ENCODE measurements around the gene DEK. TPM values are rescaled to one million over a fixed set of nuclear protein-coding genes. Genes with fewer than 3 reads are reported as not detected.
A peak's percentile ranks its signal among the peaks of the same experiment; 100 is the strongest.

The DEK gene
- total and polyA plus RNA-seq, 2 donors: 71.6 to 204 TPM

DNA sequence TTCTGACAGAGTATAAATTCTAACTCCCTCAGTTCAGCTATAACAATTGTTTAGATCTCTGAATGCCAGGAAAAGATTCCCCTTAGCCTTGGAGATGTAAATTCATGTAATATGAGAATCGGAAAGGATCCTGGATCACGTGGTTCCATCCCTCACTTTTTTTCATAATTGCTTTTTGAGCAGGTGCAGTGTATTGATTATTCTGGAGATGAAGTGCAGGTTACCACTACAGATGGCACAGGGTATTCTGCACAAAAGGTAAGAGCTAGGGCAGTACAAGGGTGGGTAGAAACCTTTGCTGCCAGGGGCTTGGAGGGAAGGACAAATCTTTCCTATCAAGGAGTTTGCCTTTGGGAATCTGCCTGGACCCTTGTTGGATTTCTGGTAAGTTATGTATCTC is 56.4 kb downstream of the DEK start:
- Histone ChIP-seq H3K9me3 (ENCODE audit: control insufficient read depth in 2 of 2, insufficient read depth in 1 of 2, low read length in 1 of 2) (no peaks in the 10 kb centered on the region), H3K4me3 (ENCODE audit: low read length in 2 of 2) (no peak overlapping the region), H3K4me1 (ENCODE audit: control insufficient read depth in 2 of 2, insufficient read depth in 2 of 2, low read length in 2 of 2) (no peaks in the 10 kb centered on the region), H3K27me3 (ENCODE audit: control insufficient read depth in 2 of 2, insufficient read depth in 1 of 2, low read length in 1 of 2) (no peaks in the 10 kb centered on the region), H3K36me3 (ENCODE audit: control insufficient read depth in 2 of 2, insufficient read depth in 2 of 2, low read length in 1 of 2) (peaks cover 17 to 22% of the 10 kb centered on the region in 2 donors), H3K27ac (ENCODE audit: low read depth in 1 of 2, low read length in 1 of 2) (no peak overlapping the region)
- 71% methylated on average over 2 of the region's 2 CpGs for WGBS
- no peak for DNase-seq (ENCODE audit: low read depth in 6 of 9, low spot score in 9 of 9)

DNA sequence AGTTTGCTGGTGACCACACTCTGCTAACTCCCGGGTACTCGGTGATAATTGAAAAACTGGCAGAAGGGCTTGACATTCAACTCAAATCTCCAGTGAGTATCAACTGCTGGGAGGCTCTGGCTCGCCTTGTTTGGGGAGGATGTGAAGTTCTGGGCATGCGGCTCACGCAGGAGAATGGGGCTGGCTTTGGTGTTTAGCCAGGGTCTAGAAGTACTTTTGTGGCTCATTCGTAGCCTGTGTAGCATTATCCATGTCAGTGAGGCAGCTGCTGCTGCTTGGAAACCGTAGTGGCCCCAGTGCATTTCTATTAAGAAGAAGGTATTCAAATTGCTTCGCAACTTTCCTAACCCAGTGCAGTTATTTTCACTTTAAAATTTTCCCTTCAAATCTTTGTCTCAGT is 56.9 kb downstream of the DEK start:
- Histone ChIP-seq H3K4me3 (ENCODE audit: low read length in 2 of 2) (no peak overlapping the region), H3K36me3 (ENCODE audit: control insufficient read depth in 2 of 2, insufficient read depth in 2 of 2, low read length in 1 of 2) (peaks cover 18 to 27% of the 10 kb centered on the region in 2 donors), H3K27me3 (ENCODE audit: control insufficient read depth in 2 of 2, insufficient read depth in 1 of 2, low read length in 1 of 2) (no peaks in the 10 kb centered on the region), H3K9me3 (ENCODE audit: control insufficient read depth in 2 of 2, insufficient read depth in 1 of 2, low read length in 1 of 2) (no peaks in the 10 kb centered on the region), H3K27ac (ENCODE audit: low read depth in 1 of 2, low read length in 1 of 2) (no peak overlapping the region), H3K4me1 (ENCODE audit: control insufficient read depth in 2 of 2, insufficient read depth in 2 of 2, low read length in 2 of 2) (no peaks in the 10 kb centered on the region)
- DNase-seq (ENCODE audit: low read depth in 6 of 9, low spot score in 9 of 9): no peak
- WGBS: over 99% methylated on average over 8 of the region's 8 CpGs

DNA sequence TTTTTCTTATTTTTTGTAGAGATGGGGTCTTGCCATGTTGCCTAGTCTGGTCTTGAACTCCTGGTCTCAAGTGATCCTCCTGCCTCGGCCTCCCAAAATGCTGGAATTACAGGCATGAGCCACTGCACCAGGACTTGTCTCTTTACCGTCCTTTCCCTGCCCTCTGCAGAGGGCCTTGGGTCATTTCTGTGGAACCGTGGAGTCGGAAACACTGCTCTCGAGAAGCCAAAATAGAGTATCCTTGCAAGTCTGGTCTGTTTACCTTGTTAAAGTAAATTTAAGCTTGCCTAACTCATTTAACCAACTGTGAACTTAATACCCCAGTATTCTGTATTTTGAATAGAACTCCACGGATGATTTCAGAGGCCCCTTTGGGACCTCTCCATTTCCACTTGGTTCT is 57.7 kb downstream of the DEK start:
- no peaks in the 10 kb centered on the region for H3K9me3 ChIP-seq (ENCODE audit: control insufficient read depth in 2 of 2, insufficient read depth in 1 of 2, low read length in 1 of 2)
- H3K27ac ChIP-seq (ENCODE audit: low read depth in 1 of 2, low read length in 1 of 2): no peak overlapping the region
- no peak for DNase-seq (ENCODE audit: low read depth in 6 of 9, low spot score in 9 of 9)
- no peaks in the 10 kb centered on the region for H3K27me3 ChIP-seq (ENCODE audit: control insufficient read depth in 2 of 2, insufficient read depth in 1 of 2, low read length in 1 of 2)
- WGBS: 96% methylated on average over 6 of the region's 6 CpGs
- H3K4me3 ChIP-seq (ENCODE audit: low read length in 2 of 2): no peak overlapping the region
- H3K36me3 ChIP-seq (ENCODE audit: control insufficient read depth in 2 of 2, insufficient read depth in 2 of 2, low read length in 1 of 2): peaks cover 20 to 34% of the 10 kb centered on the region in 2 donors
- H3K4me1 ChIP-seq (ENCODE audit: control insufficient read depth in 2 of 2, insufficient read depth in 2 of 2, low read length in 2 of 2): no peaks in the 10 kb centered on the region

DNA sequence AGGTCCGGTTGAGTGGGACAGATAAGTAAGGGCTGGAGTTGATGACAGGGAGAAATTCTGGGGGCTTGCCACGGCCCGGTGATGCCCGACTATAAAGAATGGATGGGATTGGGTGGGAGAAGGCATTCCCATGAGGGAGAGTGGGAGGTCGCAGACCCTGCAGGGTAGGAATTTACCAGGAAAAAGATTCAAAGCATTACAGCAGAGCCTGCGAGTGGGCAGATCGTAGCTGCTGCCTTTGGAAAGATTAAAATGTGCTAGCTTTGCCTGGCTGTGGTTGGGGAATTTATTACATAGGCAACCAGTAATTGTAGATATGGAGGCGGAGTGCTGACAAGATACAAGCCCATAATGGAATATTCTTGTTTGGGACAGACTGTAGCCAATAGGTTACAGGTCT is 59.6 kb downstream of the DEK start:
- Histone ChIP-seq H3K27ac (ENCODE audit: low read depth in 1 of 2, low read length in 1 of 2) (no peak overlapping the region), H3K36me3 (ENCODE audit: control insufficient read depth in 2 of 2, insufficient read depth in 2 of 2, low read length in 1 of 2) (peaks cover 18 to 42% of the 10 kb centered on the region in 2 donors), H3K4me3 (ENCODE audit: low read length in 2 of 2) (no peak overlapping the region), H3K27me3 (ENCODE audit: control insufficient read depth in 2 of 2, insufficient read depth in 1 of 2, low read length in 1 of 2) (no peaks in the 10 kb centered on the region), H3K9me3 (ENCODE audit: control insufficient read depth in 2 of 2, insufficient read depth in 1 of 2, low read length in 1 of 2) (no peaks in the 10 kb centered on the region), H3K4me1 (ENCODE audit: control insufficient read depth in 2 of 2, insufficient read depth in 2 of 2, low read length in 2 of 2) (no peaks in the 10 kb centered on the region)
- WGBS: 98% methylated on average over 8 of the region's 8 CpGs
- DNase-seq (ENCODE audit: low read depth in 6 of 9, low spot score in 9 of 9): no peak

DNA sequence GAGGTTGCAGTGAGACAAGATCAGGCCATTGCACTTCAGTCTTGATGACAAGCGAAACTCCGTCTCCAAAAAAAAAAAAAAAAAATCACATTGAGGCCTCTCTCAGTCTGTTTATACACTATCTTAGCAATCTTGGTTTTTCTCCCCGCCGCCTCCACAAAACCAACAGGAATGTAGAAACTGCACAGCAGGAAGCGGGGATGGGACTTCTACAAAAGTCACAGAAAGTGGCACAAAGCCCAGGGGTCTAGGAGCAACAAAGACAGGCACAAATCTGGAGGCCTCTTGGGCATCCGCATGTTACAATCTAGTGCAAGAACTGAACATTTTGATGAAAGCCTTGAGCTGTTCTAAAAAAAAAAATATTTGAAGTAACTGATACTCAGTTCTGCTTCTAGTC is 60.5 kb downstream of the DEK start:
- H3K36me3 ChIP-seq (ENCODE audit: control insufficient read depth in 2 of 2, insufficient read depth in 2 of 2, low read length in 1 of 2): peaks cover 24 to 48% of the 10 kb centered on the region in 2 donors

DNA sequence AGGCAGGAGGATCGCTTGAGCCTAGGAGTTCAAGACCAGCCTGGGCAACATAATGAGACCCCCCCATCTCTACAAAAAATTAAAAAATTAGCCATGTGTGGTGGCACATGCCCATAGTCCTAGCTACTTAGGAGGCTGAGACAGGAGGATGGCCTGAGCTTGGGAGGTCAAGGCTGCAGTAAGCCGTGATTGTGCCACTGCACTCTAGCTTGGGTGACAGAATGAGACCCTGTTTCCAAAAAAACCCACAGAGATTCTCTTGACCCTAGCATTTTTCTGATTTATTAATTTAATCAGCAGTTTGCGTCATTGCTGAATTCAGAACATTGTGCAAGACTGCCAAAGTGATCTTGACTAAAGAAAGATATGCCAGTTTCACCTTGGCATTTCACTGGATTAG is 72.3 kb downstream of the DEK start:
- DNase-seq (ENCODE audit: low read depth in 6 of 9, low spot score in 9 of 9): no peak
- peaks cover 11 to 16% of the 10 kb centered on the region in 2 donors for H3K36me3 ChIP-seq (ENCODE audit: control insufficient read depth in 2 of 2, insufficient read depth in 2 of 2, low read length in 1 of 2)
- no peaks in the 10 kb centered on the region for H3K4me1 ChIP-seq (ENCODE audit: control insufficient read depth in 2 of 2, insufficient read depth in 2 of 2, low read length in 2 of 2)
- H3K4me3 ChIP-seq (ENCODE audit: low read length in 2 of 2): no peak overlapping the region
- H3K27me3 ChIP-seq (ENCODE audit: control insufficient read depth in 2 of 2, insufficient read depth in 1 of 2, low read length in 1 of 2): no peaks in the 10 kb centered on the region
- 97% methylated on average over 3 of the region's 3 CpGs for WGBS
- no peaks in the 10 kb centered on the region for H3K9me3 ChIP-seq (ENCODE audit: control insufficient read depth in 2 of 2, insufficient read depth in 1 of 2, low read length in 1 of 2)
- H3K27ac ChIP-seq (ENCODE audit: low read depth in 1 of 2, low read length in 1 of 2): no peak overlapping the region

More for the DNA sequence above, 60.5 kb downstream of the DEK start:
- Histone ChIP-seq H3K9me3 (ENCODE audit: control insufficient read depth in 2 of 2, insufficient read depth in 1 of 2, low read length in 1 of 2) (no peaks in the 10 kb centered on the region), H3K27ac (ENCODE audit: low read depth in 1 of 2, low read length in 1 of 2) (no peak overlapping the region), H3K27me3 (ENCODE audit: control insufficient read depth in 2 of 2, insufficient read depth in 1 of 2, low read length in 1 of 2) (no peaks in the 10 kb centered on the region), H3K4me1 (ENCODE audit: control insufficient read depth in 2 of 2, insufficient read depth in 2 of 2, low read length in 2 of 2) (no peaks in the 10 kb centered on the region), H3K4me3 (ENCODE audit: low read length in 2 of 2) (no peak overlapping the region)
- WGBS: 98% methylated on average over 6 of the region's 6 CpGs
- no peak for DNase-seq (ENCODE audit: low read depth in 6 of 9, low spot score in 9 of 9)

DNA sequence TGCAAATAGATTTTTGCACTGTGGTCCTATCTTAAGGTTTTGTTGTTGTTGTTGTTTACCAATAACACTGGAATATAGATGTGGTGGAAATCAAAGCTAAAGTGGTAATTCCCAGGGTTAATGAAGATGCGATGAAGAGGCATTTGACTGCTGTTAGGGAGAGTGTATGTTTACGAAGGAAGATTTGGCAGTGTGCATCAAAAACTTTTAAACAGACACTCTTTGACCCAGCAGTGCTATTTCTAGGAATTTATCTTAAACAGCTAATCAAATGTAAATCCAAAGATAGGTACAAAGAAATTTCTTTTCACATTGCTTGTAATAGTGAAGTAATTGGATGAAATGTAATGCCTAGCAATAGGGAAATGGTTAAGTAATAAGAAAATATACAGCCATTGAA is 75.1 kb downstream of the DEK start:
- Histone ChIP-seq H3K27ac (ENCODE audit: low read depth in 1 of 2, low read length in 1 of 2) (no peak overlapping the region), H3K27me3 (ENCODE audit: control insufficient read depth in 2 of 2, insufficient read depth in 1 of 2, low read length in 1 of 2) (no peaks in the 10 kb centered on the region), H3K9me3 (ENCODE audit: control insufficient read depth in 2 of 2, insufficient read depth in 1 of 2, low read length in 1 of 2) (no peaks in the 10 kb centered on the region), H3K36me3 (ENCODE audit: control insufficient read depth in 2 of 2, insufficient read depth in 2 of 2, low read length in 1 of 2) (peaks cover 14 to 19% of the 10 kb centered on the region in 2 donors), H3K4me1 (ENCODE audit: control insufficient read depth in 2 of 2, insufficient read depth in 2 of 2, low read length in 2 of 2) (no peaks in the 10 kb centered on the region), H3K4me3 (ENCODE audit: low read length in 2 of 2) (no peak overlapping the region)
- DNase-seq (ENCODE audit: low read depth in 6 of 9, low spot score in 9 of 9): no peak
- 98% methylated on average over 2 of the region's 2 CpGs for WGBS

DNA sequence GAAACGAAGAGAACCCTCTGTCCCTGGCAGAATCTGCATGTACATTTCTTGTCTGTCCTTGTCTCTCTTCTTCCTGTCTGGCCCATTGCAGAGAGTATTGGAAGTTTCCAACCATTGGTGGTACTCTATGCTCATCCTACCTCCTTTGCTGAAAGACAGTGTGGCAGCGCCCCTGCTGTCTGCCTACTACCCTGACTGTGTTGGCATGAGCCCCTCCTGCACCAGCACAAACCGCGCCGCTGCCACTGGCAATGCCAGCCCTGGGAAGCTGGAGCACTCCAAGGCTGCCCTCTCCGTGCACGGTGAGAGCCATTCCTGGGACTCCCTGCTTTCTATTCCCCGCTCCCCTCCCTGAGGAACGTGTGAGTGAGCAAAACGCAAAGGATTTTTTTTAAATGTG is 76.6 kb downstream of the DEK start:
- Histone ChIP-seq H3K27me3 (ENCODE audit: control insufficient read depth in 2 of 2, insufficient read depth in 1 of 2, low read length in 1 of 2) (no peaks in the 10 kb centered on the region), H3K4me1 (ENCODE audit: control insufficient read depth in 2 of 2, insufficient read depth in 2 of 2, low read length in 2 of 2) (no peaks in the 10 kb centered on the region), H3K27ac (ENCODE audit: low read depth in 1 of 2, low read length in 1 of 2) (no peak overlapping the region), H3K4me3 (ENCODE audit: low read length in 2 of 2) (no peak overlapping the region), H3K36me3 (ENCODE audit: control insufficient read depth in 2 of 2, insufficient read depth in 2 of 2, low read length in 1 of 2) (peaks cover 14 to 15% of the 10 kb centered on the region in 2 donors), H3K9me3 (ENCODE audit: control insufficient read depth in 2 of 2, insufficient read depth in 1 of 2, low read length in 1 of 2) (no peaks in the 10 kb centered on the region)
- no peak for DNase-seq (ENCODE audit: low read depth in 6 of 9, low spot score in 9 of 9)
- 99% methylated on average over 10 of the region's 10 CpGs for WGBS

DNA sequence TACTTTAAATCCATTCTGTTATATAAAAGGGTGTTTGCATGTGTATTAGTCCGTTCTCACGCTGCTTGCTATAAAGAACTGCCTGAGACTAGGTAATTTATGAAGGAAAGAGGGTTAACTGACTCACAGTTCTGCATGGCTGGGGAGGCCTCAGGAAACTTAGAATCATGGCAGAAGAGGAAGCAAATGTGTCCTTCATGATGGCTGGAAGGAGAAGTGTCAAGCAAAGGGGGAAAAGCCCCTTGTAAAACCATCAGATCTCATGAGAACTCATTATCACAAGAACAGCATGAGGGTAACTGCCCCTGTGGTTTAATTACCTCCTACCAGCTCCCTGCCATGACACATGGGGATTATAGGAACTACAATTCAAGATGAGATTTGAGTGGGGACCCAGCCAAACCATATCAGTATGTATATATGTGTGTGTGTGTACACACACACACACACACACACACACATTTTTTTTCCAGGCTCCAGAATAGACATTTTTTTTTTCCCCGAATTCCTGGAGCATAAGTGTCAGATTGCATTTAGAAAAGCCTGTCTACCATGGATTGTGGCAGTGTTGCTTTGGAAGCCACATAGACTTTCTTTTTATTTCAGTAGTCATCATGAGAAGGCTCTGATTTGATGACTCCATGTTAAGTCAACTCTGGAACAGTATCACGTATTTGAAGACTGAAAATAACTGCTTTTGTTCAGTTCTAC is 77.6 kb downstream of the DEK start:
- H3K27ac ChIP-seq (ENCODE audit: low read depth in 1 of 2, low read length in 1 of 2): peak overlapping the region in 1 of 2 donors; percentile 4
- no peaks in the 10 kb centered on the region for H3K9me3 ChIP-seq (ENCODE audit: control insufficient read depth in 2 of 2, insufficient read depth in 1 of 2, low read length in 1 of 2)
- no peak for DNase-seq (ENCODE audit: low read depth in 6 of 9, low spot score in 9 of 9)
- no peak overlapping the region for H3K4me3 ChIP-seq (ENCODE audit: low read length in 2 of 2)
- 92% methylated on average over 4 of the region's 4 CpGs for WGBS
- peaks cover 14% of the 10 kb centered on the region in 2 donors for H3K36me3 ChIP-seq (ENCODE audit: control insufficient read depth in 2 of 2, insufficient read depth in 2 of 2, low read length in 1 of 2)
- H3K27me3 ChIP-seq (ENCODE audit: control insufficient read depth in 2 of 2, insufficient read depth in 1 of 2, low read length in 1 of 2): no peaks in the 10 kb centered on the region
- H3K4me1 ChIP-seq (ENCODE audit: control insufficient read depth in 2 of 2, insufficient read depth in 2 of 2, low read length in 2 of 2): no peaks in the 10 kb centered on the region
